ENCODE measurements around the gene SLC39A11.

GRCh38 chr17:72706396-72706981, 386.0 kb downstream of the SLC39A11 start:
- TF ChIP-seq CTCF (conservative IDR thresholded peaks at IDR 0.05) (no peak), EZH2 (IDR thresholded peaks at IDR 0.05; ENCODE audit: low read depth) (no peak)

All from PC-9 (cell line).